Brain microvascular endothelial cell (primary cell): ENCODE measurements around the gene MAML1.
A peak's percentile ranks its signal among the peaks of the same experiment; 100 is the strongest.

Experiments used
- DNase-seq: peaks from one replicate; pipeline ENCODE4 v3.0.0-alpha.2; 2020
- H3K27ac ChIP-seq: fragments of 250-450 bp; sonication (Bioruptor Pico); 2 replicates; pipeline ENCODE4 v1.5.1; 2020; ENCODE audit warnings: mild to moderate bottlenecking, moderate library complexity
- H3K27me3 ChIP-seq: fragments of 250-450 bp; sonication (Bioruptor Pico); replicated peaks from 2 replicates; pipeline ENCODE4 v1.5.1; 2020; ENCODE audit warnings: mild to moderate bottlenecking
- H3K36me3 ChIP-seq: fragments of 250-450 bp; sonication (Bioruptor Pico); replicated peaks from 2 replicates; pipeline ENCODE4 v1.5.1; 2020; ENCODE audit warnings: mild to moderate bottlenecking
- H3K4me3 ChIP-seq: 2 replicates; pipeline ENCODE4 v1.5.1; 2011; ENCODE audit warnings: low read depth, mild to moderate bottlenecking, control low read depth, low read length, moderate library complexity
- in situ Hi-C: cut with HindIII; loops from 2 replicates; pipeline ENCODE4 v1.10.0; 2017; ENCODE audit warnings: low sequenced_read_pairs, low pct_ligation_motif_present
- TF ChIP-seq, protein P1 (sequence below): IDR thresholded peaks from 2 replicates; pipeline ENCODE4 v1.5.1; 2011; ENCODE audit warnings: low read depth, mild to moderate bottlenecking, moderate library complexity, low read length, control low read depth, inconsistent platforms; ENCODE audit errors: missing control alignments

MAML1 gene

DNA sequence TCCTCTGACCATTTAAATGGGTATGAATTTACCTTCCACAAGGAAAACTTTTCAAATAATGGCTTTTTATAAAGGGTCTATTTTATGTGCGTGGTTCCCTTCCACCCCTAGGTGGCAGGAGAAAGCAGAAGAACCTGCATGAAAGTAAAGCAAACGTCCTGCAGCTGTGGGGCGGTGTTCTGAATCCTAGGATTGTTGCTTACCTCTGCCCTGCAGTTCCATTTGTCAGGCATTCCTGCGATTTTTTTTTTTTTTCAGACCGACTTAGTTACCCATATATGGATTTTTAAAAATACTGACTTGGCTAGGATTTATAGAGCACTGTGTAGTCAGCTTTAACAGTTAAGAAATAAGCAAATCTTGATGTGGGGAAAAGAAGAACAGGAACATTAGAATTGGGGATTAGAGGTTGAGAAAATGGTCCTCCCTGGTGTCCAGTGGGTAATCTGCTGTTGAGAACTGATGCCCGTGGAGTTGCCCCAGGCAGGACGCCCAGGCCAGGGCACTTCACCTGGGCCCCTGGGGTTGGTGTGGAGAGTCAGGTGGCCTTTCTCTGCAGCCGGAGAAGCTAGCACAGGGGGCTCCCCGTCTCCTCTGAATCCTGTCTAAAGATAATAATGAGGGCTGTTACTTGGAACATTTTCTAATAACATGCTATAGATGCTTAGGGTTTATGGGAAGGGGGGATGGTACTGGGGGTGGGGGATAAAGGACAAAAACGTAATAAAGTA is 30.8 kb downstream of the MAML1 start:
- TF ChIP-seq, protein P1, sequence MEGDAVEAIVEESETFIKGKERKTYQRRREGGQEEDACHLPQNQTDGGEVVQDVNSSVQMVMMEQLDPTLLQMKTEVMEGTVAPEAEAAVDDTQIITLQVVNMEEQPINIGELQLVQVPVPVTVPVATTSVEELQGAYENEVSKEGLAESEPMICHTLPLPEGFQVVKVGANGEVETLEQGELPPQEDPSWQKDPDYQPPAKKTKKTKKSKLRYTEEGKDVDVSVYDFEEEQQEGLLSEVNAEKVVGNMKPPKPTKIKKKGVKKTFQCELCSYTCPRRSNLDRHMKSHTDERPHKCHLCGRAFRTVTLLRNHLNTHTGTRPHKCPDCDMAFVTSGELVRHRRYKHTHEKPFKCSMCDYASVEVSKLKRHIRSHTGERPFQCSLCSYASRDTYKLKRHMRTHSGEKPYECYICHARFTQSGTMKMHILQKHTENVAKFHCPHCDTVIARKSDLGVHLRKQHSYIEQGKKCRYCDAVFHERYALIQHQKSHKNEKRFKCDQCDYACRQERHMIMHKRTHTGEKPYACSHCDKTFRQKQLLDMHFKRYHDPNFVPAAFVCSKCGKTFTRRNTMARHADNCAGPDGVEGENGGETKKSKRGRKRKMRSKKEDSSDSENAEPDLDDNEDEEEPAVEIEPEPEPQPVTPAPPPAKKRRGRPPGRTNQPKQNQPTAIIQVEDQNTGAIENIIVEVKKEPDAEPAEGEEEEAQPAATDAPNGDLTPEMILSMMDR: peak; percentile 92
- no peak overlapping the region for H3K4me3 ChIP-seq
- DNase-seq: peak; percentile 81
- H3K27ac ChIP-seq: peak overlapping the region; percentile 51
- in situ Hi-C loops: no loop called here
- peaks cover 7% of the 10 kb centered on the region for H3K36me3 ChIP-seq
- no peaks in the 10 kb centered on the region for H3K27me3 ChIP-seq

DNA sequence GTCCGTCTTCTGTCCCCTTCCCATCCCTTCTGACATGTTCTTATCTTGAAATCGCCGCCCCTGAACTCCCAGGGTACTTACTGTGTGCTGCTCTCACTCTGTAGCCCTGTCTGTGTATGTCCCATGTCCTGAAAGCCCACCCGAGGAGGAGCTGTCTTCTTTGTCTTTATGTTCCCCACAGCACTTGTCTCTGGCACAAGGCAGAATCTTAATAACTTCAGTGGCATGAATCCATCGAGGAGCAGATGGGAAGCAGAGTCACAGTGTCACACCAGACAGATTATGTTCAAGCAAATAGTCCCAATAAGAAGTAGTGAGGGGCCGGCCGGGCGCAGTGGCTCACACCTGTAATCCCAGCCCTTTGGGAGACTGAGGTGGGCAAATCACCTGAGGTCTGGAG is 31.4 kb downstream of the MAML1 start:
- no peaks in the 10 kb centered on the region for H3K27me3 ChIP-seq
- no peak for DNase-seq
- no peak overlapping the region for H3K4me3 ChIP-seq
- H3K36me3 ChIP-seq: peaks cover 13% of the 10 kb centered on the region
- H3K27ac ChIP-seq: peak overlapping the region; percentile 78
- in situ Hi-C loops: no loop called here
- TF ChIP-seq, protein P1: no peak

DNA sequence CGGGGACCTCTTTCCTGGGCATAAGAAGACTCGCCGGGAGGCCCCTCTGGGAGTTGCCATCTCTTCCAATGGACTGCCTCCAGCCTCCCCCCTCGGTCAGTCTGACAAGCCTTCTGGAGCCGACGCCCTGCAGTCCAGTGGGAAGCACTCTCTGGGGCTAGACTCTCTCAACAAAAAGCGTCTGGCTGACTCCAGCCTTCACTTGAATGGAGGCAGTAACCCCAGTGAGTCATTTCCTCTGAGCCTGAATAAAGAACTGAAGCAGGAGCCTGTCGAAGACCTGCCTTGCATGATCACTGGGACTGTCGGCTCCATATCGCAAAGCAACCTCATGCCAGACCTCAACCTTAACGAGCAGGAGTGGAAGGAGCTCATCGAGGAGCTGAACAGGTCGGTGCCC is 32.8 kb downstream of the MAML1 start:
- Histone ChIP-seq H3K27ac (peak overlapping the region; percentile 78), H3K27me3 (no peaks in the 10 kb centered on the region), H3K36me3 (peaks cover 23% of the 10 kb centered on the region), H3K4me3 (no peak overlapping the region)
- in situ Hi-C loops: no loop called here
- DNase-seq: peak; percentile 90
- TF ChIP-seq, protein P1: no peak

DNA sequence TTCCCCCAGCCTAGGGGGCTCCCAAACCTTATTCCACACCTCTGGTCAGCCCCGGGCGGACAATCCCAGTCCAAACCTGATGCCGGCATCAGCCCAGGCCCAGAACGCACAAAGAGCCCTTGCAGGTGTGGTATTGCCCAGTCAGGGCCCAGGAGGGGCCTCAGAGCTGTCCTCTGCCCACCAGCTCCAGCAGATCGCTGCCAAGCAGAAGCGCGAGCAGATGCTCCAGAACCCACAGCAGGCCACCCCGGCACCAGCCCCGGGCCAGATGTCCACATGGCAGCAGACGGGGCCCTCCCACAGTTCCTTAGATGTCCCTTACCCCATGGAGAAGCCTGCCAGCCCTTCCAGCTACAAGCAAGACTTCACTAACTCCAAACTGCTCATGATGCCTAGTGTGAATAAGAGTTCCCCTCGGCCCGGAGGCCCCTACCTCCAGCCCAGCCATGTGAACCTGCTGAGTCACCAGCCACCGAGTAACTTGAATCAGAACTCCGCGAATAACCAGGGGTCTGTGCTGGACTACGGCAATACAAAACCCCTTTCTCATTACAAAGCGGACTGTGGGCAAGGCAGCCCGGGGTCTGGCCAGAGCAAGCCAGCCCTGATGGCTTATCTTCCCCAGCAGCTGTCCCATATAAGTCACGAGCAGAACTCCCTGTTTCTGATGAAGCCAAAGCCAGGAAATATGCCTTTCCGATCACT is 33.6 kb downstream of the MAML1 start:
- H3K36me3 ChIP-seq: peaks cover 31% of the 10 kb centered on the region
- peak; percentile 69 for DNase-seq

DNA sequence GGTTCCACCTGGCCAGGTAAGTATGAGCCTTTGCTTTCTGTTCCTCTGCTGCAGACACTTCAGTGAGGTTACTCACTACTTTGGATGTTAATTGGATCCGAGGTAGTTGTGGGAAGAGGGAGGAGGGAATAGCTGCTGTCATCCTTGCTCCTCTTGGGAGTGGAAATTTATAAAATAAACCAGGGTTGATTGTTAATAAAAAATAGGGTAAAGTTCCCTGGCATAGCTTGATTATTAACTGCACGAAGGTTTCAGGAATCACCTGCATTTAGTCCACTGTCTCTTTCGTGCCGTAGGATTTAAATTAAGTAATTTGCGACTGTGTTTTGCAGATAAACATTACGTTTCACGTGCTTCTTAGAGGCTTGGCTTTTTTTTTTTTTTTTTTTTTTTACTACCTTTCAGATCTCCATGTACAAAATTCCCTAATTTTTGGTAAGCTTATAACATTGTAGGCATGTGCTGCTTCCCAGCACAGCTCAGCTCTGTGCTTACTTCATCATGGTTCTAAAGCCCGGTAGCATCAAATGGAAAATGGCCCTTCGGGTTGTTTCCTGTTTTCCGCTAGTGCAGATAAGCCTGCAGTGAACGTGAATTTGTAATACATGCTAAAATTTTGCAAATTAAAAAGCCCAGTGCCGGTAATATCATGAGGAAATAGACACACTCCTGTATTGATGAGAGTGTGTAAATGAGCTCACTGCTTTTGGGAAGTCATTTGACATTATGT is 34.3 kb downstream of the MAML1 start:
- Histone ChIP-seq H3K4me3 (peak overlapping the region; percentile 30), H3K27ac (peak overlapping the region; percentile 78), H3K36me3 (peaks cover 38% of the 10 kb centered on the region), H3K27me3 (no peaks in the 10 kb centered on the region)
- no peak for DNase-seq
- TF ChIP-seq, protein P1: no peak
- in situ Hi-C loops: no loop called here

More for the DNA sequence above, 33.6 kb downstream of the MAML1 start:
- in situ Hi-C loops: no loop called here
- Histone ChIP-seq H3K4me3 (peak overlapping the region; percentile 30), H3K27ac (peak overlapping the region; percentile 78), H3K27me3 (no peaks in the 10 kb centered on the region)
- TF ChIP-seq, protein P1: no peak
